Stimulated activated naive CD8-positive, alpha-beta T cell treated with anti-CD3 and anti-CD28 coated beads, Interleukin-15, Interleukin-2, amounts not matched to agents 100 ng/mL and 50 ng/mL, for 24 hours (primary cell): ENCODE measurements around the gene HYLS1.

ENCODE experiments used
- H3K27ac Mint-ChIP-seq: one replicate; pipeline ENCODE4 v1.8.0; 2021; ENCODE audit warnings: mild to moderate bottlenecking, mixed read lengths
- H3K27me3 Mint-ChIP-seq: one replicate; pipeline ENCODE4 v1.8.0; 2021; ENCODE audit warnings: mixed read lengths
- H3K36me3 Mint-ChIP-seq: one replicate; pipeline ENCODE4 v1.8.0; 2021; ENCODE audit warnings: low read depth, mixed read lengths
- H3K4me1 Mint-ChIP-seq: one replicate; pipeline ENCODE4 v1.8.0; 2021; ENCODE audit warnings: low read depth, mixed read lengths
- H3K4me3 Mint-ChIP-seq: one replicate; pipeline ENCODE4 v1.8.0; 2021; ENCODE audit warnings: mild to moderate bottlenecking, mixed read lengths
- H3K9me3 Mint-ChIP-seq: one replicate; pipeline ENCODE4 v1.8.0; 2021; ENCODE audit warnings: mixed read lengths

HYLS1 gene

GRCh38 chr11:125947419-125948277 is 60.2 kb downstream of the HYLS1 start:
- Mint-ChIP-seq H3K36me3 (no peaks in the 10 kb centered on the region), H3K4me1 (no peaks in the 10 kb centered on the region), H3K27ac (no peak overlapping the region), H3K9me3 (no peaks in the 10 kb centered on the region), H3K4me3 (no peak overlapping the region), H3K27me3 (peaks cover 3% of the 10 kb centered on the region)

DNA sequence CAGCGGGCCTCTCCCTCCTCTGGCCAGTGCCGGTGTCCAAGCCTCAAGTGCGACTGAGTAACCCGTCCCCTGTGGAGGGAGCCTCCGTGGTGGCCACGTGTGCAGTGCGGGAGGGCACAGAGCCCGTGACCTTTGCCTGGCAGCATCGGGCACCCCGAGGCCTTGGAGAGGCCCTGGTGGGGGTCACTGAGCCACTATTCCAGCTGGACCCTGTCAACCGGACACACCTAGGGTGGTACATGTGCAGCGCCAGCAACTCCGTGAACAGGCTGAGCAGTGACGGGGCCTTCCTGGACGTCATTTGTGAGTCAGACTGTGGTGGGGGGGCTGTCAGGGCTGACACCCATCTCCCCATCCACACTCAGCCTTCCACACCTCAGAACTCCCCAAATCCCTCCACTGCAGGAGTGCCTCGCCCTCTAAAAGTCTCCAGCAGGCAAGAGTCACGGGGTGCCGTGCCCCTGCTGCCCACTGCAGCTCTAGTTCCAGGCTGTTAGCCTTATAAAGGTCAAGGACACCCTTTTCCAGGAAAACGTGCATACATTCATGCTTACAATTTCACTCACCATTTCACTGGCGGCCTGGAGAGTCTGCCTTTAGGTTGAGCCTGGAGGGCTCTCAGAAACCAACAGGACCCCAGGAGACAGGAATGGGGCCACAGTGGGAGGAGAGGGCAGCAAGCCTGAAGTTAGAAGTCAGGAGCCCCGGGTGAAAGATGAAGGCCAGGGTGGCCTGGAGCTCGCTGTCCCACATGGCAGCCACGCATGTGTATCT is 61.0 kb downstream of the HYLS1 start:
- H3K27ac Mint-ChIP-seq: no peak overlapping the region
- H3K4me1 Mint-ChIP-seq: no peaks in the 10 kb centered on the region
- H3K4me3 Mint-ChIP-seq: no peak overlapping the region
- no peaks in the 10 kb centered on the region for H3K36me3 Mint-ChIP-seq
- peaks cover 3% of the 10 kb centered on the region for H3K27me3 Mint-ChIP-seq
- no peaks in the 10 kb centered on the region for H3K9me3 Mint-ChIP-seq

DNA sequence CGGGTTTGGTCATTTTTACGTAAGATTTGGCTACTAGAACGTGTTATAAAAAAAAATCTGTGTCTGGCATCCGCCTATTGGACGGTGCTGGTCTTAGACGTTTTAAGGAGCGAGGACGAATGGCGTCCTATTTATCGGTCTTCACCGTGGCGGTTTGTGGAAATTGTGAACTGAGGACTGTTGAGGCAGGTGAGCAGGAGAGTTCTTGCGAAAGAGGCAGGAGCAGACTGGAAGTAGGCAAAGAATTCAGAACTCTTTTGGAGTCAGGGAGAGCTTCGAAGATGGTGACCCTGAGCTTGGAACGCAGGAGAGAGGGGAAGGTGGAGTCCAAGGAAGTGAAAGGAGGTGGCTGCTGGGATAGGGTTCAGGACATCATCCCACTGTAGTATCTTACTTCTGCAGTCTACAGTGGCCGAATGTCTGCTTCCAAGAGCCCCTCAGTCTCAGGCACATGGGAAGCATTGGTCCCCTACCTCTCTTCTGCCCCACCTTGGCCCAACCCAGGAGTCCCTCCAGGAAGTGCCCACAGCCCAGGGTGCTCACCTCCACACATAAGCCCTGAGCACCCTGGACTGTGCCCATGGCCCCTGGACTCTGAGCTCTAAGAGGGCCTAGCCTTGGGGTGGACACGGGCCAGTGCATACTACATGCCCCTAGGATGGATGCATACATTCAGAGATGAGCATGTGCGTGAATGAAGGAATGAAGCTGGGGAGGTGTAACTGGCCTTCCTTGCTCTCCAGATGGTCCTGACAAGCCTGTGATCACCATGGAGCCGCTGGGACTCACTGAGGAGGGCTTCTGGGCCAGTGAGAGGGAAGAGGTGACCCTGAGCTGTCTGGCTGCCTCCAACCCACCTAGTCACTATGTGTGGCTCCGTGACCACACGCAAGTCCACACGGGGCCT is 62.1 kb downstream of the HYLS1 start:
- no peak overlapping the region for H3K27ac Mint-ChIP-seq
- H3K4me3 Mint-ChIP-seq: no peak overlapping the region
- no peaks in the 10 kb centered on the region for H3K4me1 Mint-ChIP-seq
- no peaks in the 10 kb centered on the region for H3K9me3 Mint-ChIP-seq
- H3K36me3 Mint-ChIP-seq: no peaks in the 10 kb centered on the region
- peaks cover 3% of the 10 kb centered on the region for H3K27me3 Mint-ChIP-seq

GRCh38 chr11:125950178-125950490 is 62.7 kb downstream of the HYLS1 start:
- Mint-ChIP-seq H3K4me3 (no peak overlapping the region), H3K27ac (no peak overlapping the region), H3K27me3 (peaks cover 3% of the 10 kb centered on the region), H3K9me3 (no peaks in the 10 kb centered on the region), H3K4me1 (no peaks in the 10 kb centered on the region), H3K36me3 (no peaks in the 10 kb centered on the region)
